DND-41 (cell line): Measurements from ENCODE around the gene FCGR3B.
"Not testable (repeated sequence)": the region's sequence is repeated elsewhere in the genome, so short reads cannot be mapped to it uniquely, and the experiment has no call there.

Experiments used
- EZH2 ChIP-seq: IDR thresholded peaks from 3 replicates; pipeline ENCODE4 v1.6.1; 2012; ENCODE audit warnings: borderline replicate concordance, low read depth, mild to moderate bottlenecking, moderate library complexity, low read length, inconsistent platforms; ENCODE audit not compliant: severe bottlenecking
- TF ChIP-seq, protein P1 (sequence below): IDR thresholded peaks from 2 replicates; pipeline ENCODE4 v1.5.1; 2012; ENCODE audit warnings: borderline replicate concordance, low read length, moderate library complexity, mild to moderate bottlenecking; ENCODE audit not compliant: poor library complexity, severe bottlenecking; ENCODE audit errors: extremely low read depth

DNA sequence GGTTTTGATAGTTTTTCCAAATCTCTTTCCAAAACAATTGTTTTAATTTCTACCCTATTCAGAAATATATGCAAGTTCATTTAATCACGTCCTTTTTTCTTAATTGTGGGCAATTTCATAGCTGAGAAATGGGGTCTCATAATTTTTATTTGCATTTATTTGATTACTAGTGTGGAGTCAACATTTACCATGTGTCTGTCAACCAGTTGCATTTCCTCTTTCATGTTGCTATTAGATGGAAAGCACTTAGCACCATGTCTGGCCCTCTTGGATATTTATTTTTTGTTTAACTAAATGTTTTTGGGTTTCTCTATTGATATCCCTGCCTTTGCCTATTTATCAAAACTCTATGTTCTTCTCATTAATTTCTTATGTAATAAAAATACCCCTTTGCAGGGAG, 13.9 kb upstream of the FCGR3B start:
- TF ChIP-seq, protein P1, sequence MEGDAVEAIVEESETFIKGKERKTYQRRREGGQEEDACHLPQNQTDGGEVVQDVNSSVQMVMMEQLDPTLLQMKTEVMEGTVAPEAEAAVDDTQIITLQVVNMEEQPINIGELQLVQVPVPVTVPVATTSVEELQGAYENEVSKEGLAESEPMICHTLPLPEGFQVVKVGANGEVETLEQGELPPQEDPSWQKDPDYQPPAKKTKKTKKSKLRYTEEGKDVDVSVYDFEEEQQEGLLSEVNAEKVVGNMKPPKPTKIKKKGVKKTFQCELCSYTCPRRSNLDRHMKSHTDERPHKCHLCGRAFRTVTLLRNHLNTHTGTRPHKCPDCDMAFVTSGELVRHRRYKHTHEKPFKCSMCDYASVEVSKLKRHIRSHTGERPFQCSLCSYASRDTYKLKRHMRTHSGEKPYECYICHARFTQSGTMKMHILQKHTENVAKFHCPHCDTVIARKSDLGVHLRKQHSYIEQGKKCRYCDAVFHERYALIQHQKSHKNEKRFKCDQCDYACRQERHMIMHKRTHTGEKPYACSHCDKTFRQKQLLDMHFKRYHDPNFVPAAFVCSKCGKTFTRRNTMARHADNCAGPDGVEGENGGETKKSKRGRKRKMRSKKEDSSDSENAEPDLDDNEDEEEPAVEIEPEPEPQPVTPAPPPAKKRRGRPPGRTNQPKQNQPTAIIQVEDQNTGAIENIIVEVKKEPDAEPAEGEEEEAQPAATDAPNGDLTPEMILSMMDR, result not testable (repeated sequence)
- not testable (repeated sequence) for TF ChIP-seq EZH2
